ENCODE measurements around the gene STXBP1. TPM values are rescaled to one million over a fixed set of nuclear protein-coding genes. Genes with fewer than 3 reads are reported as not detected.

The STXBP1 gene
- polyA plus RNA-seq, 10 donors, result 9.9 to 17.4 (median 14.2) TPM

GRCh38 chr9:127684576-127684975 lies 72.5 kb downstream of the STXBP1 start:
- DNase-seq, result no peak

- DNase-seq, result no peak
These were observed 74.7 kb downstream of the STXBP1 start for GRCh38 chr9:127686461-127687393.

GRCh38 chr9:127689329-127690000 lies 77.4 kb downstream of the STXBP1 start:
- no peak for DNase-seq

DNA sequence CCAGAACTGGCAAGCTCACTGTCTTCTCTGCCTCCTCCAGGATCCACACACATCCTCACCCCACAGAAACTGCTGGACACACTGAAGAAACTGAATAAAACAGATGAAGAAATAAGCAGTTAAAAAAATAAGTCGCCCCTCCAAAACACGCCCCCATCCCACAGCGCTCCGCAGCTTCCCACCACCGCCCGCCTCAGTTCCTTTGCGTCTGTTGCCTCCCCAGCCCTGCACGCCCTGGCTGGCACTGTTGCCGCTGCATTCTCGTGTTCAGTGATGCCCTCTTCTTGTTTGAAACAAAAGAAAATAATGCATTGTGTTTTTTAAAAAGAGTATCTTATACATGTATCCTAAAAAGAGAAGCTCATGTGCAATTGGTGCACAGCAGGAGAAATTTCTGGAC lies 78.7 kb downstream of the STXBP1 start:
- no peak for DNase-seq

- DNase-seq, result no peak
These were observed 80.0 kb downstream of the STXBP1 start for GRCh38 chr9:127692071-127692470.

DNA sequence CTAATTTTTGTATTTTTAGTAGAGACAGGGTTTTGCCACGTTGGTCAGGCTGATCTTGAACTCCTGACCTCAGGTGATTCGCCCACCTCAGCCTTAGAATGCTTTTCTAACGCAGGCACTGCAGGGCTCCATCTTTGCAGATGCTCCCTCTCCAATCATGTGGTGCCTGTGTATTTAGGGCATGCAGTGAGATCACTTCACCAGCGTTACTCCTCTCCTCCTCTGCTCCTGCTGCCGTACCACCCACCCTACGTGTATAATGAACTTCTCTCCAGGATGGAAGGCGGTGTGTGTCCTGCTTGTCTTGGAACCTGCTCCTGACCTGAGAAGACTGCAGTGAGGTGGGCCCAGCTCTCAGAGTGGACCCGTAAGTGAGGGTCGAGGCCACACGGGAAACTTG lies 81.1 kb downstream of the STXBP1 start:
- no peak for DNase-seq

DNA sequence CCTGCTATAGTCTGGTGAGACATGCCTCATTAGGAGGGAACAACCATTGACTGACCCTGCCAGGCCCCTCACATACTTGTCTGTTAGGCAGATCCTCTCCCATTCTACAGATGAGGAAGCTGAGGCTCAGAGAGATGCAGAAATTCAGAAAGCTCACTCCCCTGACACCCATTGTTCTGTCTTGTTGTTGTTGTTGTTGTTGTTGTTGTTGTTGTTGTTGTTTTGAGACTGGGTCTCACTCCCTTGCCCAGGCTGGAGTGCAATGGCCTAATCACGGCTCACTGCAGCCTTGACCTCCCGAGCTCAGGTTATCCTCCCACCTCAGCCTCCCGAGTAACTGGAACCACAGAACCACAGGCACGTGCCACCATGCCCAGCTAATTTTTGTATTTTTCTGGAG lies 81.6 kb downstream of the STXBP1 start:
- no peak for DNase-seq

- DNase-seq, result no peak
These were observed 83.0 kb downstream of the STXBP1 start for GRCh38 chr9:127694890-127695720.

DNA sequence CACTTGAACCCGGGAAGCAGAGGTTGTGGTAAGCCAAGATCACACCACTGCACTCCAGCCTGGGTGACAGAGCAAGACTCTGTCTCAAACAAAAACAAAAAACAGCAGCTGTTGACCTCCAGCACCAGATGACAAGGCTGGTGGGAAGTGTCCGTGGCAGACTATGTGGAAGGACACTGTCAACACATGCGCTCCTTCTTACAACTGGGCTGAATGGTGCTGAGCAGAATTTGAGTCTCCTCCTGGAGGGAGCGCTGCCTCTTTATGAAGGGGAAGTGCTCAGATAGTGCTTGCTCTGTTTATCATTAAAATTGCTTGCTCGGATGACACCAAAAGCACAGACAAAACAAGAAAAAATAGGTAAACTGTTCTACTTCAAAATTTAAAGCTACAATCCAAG lies 85.5 kb downstream of the STXBP1 start:
- DNase-seq, result no peak

DNA sequence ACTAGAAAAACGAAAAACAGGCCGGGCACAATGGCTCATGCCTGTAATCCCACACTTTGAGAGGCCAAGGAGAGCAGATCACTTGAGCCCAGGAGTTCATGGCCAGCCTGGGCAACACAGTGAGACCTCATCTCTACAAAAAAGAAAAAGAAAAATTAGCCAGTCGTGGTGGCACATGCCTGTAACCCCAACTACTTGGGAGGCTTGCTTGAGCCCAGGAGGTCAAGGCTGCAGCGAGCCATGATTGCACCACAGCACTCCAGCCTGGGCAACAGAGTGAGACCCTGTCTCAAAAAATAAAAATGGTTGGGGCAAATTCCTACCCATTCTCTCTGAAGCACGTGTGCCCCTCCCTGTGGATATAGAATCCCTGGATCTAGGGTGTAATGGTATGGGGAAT lies 86.3 kb downstream of the STXBP1 start:
- DNase-seq, result no peak

GRCh38 chr9:127698985-127699670 lies 87.1 kb downstream of the STXBP1 start:
- peak; percentile 96 to 98 (median 97) for DNase-seq

GRCh38 chr9:127700140-127700539 lies 88.1 kb downstream of the STXBP1 start:
- no peak for DNase-seq

GRCh38 chr9:127700594-127701255 lies 88.6 kb downstream of the STXBP1 start:
- no peak for DNase-seq

GRCh38 chr9:127703289-127703946 lies 91.3 kb downstream of the STXBP1 start:
- DNase-seq, result no peak

DNA sequence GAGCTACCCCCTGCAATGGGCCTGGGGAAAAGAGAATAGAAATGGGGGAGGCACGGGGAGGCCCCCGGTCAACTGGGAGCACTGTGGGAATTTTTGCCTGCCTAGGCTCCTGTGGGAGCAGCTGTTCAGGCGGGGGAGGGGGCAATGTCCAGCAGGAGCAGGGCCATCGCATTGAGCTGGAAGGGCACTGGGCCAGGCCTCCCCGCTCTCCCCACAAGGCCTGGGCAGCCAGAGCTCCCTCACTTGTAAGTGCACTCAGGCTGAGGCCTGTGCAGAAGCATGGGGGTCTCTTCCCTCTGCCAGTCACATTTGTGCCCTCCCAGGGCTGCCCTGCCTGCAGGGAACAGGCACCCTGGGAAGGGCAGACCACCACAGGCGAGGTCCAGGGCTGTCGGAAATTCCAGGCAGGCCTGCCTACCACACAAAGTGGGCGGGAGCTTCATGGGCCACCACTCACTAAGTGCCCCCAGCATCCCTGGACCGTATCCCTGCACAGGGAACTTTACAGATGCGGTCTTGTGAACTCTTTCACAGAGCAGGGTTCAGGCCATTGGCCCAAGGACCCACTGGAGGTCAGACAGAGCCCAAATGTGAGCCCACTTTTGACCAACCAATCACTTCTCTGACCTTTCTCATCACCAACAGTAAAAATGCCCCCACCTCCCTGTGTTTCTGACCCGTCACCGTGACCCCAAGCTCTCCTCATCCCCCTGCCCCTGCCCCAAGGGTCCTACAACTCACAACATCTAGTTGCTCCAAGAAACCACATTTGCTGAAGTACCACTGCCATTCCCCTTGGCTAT lies 93.7 kb downstream of the STXBP1 start:
- DNase-seq, result no peak

DNA sequence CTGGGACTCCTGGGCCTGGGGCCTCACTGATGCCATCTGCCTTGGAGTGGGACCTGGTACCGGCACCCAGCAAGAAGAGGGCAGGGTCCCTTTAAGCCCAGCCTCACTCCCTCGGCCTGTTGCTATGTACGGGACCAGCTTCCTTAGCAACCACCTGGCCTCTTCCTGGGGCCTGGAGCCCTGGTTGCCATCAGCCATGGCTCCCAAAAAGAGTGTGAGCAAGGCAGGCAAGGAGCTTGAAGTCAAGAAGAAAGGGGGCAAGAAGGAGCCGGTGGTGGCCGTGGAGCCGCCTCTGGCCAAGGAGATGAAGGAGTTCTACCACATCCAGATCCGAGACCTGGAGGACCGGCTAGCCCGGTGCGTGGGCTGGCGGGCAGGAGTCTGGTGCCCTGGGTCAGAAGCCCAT lies 94.8 kb downstream of the STXBP1 start, which contains the start of gene CFAP157:
Gene CFAP157 (plus strand): TSS at position 153 of the 406 bp plus-strand sequence. CDS start 44 bp downstream, at position 197.
- no peak for DNase-seq

DNA sequence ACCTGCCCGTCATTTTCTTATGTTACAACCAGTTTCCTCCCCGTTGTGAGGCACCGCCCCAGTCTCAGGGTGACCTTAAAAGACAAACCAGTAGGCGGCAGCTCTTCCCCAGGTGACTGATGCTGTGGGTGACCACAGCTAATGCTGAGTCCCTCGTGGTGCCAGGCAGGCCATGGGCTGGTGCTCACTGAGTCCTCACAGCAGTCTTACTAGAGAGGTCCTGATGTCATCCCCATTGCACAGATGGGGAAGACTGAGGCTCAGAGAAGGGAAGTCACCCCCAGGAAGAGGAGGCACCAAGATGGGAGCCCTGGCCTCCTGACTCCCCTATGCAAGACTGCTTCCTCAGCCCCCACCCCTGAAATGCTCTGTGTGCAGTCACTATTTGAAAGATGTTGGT lies 95.7 kb downstream of the STXBP1 start:
- no peak for DNase-seq

- no peak for DNase-seq
These were observed 97.0 kb downstream of the STXBP1 start for GRCh38 chr9:127708952-127709587.

Data from muscle of back (tissue), 11 donors.